Activated T-helper 1 cell treated with Interleukin-2 at 50 U/mL for 16 hours (primary cell): ENCODE measurements around the gene EIF4G3.
"Not testable (repeated sequence)": the region's sequence is repeated elsewhere in the genome, so short reads cannot be mapped to it uniquely, and the experiment has no call there.

ENCODE experiments used
- DNase-seq: peaks from one replicate; pipeline ENCODE4 v3.0.0-alpha.2; 2020; ENCODE audit warnings: low read depth

EIF4G3 gene, protein sequence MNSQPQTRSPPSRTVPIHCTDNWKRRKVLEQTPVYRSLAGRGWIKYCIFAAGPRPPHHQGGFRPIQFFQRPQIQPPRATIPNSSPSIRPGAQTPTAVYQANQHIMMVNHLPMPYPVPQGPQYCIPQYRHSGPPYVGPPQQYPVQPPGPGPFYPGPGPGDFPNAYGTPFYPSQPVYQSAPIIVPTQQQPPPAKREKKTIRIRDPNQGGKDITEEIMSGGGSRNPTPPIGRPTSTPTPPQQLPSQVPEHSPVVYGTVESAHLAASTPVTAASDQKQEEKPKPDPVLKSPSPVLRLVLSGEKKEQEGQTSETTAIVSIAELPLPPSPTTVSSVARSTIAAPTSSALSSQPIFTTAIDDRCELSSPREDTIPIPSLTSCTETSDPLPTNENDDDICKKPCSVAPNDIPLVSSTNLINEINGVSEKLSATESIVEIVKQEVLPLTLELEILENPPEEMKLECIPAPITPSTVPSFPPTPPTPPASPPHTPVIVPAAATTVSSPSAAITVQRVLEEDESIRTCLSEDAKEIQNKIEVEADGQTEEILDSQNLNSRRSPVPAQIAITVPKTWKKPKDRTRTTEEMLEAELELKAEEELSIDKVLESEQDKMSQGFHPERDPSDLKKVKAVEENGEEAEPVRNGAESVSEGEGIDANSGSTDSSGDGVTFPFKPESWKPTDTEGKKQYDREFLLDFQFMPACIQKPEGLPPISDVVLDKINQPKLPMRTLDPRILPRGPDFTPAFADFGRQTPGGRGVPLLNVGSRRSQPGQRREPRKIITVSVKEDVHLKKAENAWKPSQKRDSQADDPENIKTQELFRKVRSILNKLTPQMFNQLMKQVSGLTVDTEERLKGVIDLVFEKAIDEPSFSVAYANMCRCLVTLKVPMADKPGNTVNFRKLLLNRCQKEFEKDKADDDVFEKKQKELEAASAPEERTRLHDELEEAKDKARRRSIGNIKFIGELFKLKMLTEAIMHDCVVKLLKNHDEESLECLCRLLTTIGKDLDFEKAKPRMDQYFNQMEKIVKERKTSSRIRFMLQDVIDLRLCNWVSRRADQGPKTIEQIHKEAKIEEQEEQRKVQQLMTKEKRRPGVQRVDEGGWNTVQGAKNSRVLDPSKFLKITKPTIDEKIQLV (N-terminal part only)

DNA sequence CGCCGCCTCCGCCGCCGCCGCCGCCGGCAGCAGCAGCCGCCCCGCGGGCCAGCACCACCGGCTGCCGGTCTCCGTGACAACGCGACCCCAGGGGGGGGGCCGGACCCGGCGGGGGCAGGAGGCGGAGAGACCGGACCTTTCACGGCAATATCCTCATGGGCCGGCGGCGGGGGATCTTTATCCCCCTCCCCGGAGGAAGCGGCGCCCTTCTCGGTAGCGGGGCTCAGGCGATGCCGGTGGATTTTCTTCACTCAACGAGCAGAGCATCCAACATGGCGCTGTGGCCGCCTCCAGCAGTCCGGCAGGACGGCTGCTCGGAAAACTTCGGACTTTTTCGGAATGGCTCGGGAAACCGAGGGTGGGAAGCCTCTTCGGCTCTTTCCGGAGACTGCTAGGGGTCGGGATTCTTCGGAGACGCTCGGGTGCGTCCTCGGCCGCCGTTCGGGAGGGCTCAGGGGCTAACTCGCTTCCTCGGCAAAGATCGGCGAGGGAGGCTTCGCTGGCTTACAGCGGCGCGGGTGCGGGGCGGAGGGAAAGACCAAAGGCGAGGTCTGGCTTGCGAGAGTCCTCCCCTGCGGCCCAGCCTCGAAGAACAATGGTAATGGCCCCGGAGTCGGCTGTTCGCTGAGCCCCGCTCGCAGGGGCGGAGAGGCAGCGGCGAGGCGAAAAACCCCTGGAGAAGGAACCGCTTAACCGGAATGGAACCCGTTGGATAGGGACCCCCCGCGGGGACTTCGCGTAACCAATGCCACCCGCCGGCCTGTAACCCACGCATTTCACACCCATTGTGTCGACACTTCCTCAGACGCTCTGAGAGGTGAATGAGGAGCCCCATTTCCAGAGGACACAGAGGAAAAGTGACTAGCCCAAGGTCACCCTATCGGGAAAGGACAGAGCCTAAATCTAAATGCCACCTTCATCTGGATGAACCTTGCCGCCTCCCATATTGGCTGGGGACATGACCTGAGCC, at the start of gene EIF4G3:
TSS of gene EIF4G3 (minus strand) at position 312 of the 970 bp plus-strand sequence. CDS start 174,155 bp downstream, outside the sequence.
- peak; percentile 97 for DNase-seq

DNA sequence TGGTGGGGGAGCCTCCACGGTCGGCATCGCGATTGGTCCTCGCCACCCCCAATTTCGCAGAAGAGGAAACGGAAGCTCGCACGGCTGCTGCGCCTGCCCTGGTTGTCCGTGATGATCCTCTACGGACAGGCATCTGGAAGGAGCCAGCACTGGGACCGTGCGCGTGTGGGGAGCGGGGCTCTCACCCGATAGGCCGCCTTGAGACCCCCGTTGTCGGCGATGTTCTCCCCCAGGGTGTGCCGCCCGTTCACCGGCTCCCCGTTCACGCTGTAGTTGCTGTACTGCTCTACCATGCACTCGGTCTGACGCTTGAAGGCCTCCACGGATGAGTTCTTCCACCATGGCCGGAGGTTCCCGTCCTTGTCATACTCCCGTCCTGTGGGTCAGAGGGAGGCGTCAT, 48.4 kb upstream of the EIF4G3 start:
- DNase-seq = no peak

DNA sequence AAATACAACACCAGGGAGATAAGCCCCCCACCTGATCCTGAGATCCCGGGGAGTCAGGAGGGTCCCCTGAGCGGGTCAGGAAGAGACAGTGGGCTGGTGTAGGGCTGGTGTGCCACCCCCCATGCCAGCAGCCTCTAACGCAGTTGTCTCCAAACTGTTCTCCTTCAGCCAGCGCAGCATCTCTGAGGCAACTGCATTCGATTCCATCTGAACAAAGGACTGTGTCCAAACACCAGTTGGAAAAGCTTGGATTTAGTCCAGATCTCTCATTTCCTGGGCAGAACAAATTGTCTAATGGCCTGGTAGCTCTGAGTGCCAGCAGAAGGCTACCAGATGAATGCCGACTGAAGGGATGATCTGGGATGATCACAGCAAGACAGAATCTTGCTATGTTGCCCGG, 44.1 kb upstream of the EIF4G3 start:
- no peak for DNase-seq

DNA sequence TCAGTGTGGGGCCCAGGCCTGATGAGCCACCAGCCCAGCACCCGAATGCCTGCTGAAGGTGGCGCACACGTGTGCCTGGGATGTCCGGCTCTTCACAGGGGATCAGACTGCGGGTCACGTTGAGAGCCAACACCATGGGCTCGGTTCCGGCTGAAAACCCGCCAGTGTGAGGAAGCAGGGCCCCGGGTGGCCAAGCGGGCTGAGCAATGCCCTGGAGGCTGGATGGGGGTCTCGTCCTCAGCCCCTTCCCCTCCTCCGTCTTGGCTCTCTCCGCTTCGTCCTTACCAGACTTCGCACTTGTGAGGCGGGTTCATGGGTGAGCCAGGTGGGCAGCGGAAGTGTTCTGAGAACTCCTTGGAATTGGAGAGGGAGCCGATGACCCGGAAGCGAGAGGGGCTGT, 43.0 kb upstream of the EIF4G3 start:
- DNase-seq = no peak

DNA sequence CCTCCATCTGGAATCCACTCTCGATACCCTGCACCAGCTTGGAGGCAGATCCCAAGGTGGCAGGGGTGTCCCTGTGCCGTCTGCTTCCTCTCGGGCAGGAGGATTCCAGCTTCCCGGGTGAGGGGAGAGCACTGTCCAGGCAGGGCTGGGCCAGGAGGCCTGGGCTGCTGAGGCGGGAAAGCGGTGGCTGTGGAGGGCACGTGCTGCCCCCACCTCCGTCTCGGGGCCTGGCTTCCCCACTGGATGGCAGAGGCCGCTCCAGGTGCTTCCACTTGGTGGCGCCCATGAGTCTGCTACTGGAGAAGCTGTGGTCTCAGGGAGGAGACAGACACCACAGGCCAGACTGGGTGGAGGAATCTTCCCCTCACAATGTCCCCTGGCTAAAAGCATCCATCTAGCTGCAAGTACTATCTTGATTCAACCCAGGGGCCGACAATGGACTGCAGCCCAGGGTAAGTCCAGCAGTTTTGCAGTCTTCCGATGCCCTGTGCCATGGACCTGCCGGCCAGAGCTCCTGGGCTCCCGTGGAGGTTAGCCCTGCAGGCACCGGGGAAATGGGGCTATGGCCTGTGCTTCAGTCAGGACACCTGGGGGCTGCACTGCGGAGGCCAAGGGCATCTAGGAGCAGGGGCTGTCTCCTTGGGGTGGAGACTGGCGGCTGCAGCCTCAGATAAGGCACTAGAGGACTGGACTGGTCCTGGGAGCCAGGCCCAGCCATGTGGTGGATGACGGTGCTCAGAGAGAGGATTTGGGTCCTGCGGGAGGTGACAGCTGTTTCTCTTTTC, 41.3 kb upstream of the EIF4G3 start:
- no peak for DNase-seq

DNA sequence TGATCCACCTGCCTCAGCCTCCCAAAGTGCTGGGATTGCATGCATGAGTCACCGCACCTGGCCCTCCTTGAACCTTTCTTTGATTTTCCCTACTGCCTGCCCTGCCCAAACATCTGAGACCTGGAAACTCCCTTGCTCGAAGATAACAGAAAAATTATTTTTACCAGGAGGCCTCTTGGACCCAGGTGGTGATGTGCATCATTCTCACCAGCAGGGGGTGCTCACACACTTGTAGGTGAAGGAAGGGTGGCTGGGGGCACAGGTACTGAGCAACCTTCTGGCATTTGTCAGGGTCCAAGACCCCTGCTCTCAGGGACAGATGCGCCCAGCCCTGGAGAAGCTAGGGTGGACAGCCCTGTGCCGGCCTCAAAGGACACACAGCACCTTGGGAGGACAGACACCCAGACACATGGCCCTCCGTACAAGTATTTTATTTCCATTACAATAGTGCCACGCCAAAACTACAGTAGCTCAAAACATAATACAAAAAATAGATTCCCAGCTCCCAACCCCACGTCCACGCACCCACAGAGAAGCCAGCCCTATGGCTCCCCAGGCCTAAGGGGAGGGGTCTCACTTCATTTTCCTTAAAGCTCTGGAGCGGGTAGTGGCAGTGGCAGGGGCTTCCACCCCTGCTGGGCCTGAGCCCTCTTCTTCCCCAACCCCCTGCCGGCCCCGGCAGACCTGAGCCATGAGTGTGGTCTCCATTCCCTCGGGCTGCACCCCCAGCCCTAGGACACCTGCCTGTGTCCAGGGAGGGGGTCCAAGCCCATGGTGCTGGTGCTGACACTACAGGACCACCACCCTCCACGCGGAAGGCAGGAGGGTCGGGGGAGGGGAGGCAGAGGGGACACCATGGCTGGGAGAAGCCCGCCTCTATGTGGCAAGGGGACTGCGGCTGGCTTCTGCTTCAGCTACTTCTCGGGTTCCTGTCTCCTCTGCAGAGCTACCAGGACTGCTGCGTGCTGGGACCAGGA, 40.4 kb upstream of the EIF4G3 start:
- peak; percentile 36 for DNase-seq

DNA sequence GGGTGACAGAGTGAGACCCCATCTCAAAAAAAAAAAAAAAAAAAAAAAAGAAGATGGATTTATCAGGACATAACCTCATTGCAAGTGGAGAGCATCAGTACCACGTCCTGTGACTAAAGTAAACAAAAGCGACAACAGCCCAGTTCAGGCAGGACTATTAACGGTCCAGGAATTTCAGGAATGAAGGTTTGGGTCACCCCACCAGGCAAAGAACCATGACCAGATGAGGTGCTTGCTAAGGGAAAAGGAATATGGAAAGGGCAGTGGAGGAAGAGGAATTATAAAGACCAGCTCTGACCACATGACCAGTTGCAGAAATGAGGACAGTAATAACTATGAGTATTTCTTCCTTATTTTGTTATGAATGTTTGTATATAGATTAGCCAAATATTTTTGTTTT, 35.4 kb upstream of the EIF4G3 start:
- no peak for DNase-seq

DNA sequence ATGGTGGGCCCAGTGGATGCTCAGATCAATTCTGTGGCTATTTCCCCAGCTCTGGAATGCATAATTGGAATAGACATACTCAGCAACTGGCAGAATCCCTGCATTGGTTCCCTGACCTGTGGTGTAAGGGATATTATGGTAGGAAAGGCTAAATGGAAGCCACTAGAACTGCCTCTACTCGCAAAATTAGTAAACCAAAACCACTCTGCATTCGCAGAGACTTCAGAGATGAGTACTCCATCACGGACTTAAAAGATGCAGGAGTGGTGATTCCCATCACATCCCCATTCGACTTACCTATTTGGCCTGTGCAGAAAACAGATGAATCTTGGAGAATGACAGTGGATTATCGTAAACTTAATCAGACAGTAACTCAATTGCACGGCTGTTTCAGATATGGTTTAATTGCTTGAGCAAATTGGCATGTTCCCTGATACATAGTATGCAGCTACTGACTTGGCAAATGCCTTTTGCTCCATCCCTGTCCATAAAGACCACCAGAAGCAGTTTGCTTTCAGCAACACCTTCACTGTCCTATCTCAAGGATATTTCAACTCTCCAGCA, 31.5 kb upstream of the EIF4G3 start:
- DNase-seq = not testable (repeated sequence)

DNA sequence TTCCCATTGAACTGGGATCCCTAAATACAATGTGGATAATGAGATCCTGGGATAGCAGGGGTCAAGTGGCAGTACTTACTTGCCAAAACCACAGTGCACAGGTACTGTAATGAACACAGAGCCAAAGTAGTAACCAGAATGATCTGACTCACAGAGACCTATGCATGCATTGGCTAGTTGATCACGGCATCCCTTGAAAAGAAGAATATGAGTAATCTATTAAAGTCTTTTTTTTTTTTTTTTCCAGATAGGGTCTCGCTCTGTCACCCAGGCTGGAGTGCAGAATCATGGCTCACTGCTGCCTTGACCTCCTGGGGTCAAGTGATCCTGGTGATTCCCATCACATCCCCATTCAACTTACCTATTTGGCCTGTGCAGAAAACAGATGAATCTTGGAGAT, 29.4 kb upstream of the EIF4G3 start:
- DNase-seq = no peak

DNA sequence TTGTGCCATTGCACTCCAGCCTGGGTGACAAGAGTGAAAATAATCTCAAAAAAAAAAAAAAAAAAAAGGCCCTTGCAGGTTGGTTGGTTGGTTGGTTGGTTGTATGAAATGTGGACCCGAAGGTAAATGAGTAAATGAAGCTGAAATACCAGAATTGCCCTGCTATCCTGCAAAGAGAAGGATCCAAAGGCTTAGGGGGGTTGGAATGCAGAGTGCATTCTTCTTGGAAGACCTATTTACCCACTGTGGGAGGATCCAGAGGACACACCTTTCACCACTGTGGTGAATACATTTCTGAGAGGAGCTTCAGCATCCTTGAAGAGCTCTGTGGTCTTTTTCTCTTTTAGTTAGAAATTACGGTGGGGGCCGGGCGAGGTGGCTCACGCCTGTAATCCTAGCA, 28.7 kb upstream of the EIF4G3 start:
- DNase-seq = no peak

DNA sequence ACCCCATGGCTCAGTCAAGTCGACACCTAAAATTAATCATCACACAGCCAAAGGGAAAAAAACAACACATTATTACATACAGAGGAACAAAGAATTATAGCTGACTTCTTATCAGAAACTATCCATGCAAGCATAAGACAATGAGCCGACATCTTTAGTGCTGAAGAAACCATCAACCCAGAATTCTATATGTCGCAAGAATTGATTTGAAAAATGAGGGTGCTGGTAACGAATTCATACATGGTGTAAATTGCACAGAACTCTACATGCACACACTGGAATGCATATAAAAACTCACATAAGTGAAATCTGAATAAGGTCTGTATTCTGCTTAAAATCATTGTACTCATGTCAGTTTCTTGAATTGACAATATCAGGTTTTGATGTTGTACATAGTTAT, 25.0 kb upstream of the EIF4G3 start:
- no peak for DNase-seq

DNA sequence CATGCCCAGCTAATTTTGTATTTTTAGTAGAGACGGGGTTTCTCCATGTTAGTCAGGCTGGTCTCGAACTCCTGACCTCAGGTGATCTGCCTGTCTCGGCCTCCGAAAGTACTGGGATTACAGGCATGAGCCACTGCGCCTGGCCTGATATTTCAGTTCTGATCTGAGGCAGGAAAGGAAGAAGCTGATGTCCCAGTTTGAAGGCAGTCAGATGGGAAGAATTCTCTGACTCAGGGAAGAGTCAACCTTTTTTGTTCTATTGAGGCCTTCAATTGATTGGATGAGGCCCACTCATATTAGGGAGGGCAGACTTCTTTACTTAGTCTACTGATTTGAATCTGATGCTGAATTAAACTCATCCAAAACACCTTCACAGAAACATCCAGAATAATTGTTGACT, 24.5 kb upstream of the EIF4G3 start:
- DNase-seq = not testable (repeated sequence)

DNA sequence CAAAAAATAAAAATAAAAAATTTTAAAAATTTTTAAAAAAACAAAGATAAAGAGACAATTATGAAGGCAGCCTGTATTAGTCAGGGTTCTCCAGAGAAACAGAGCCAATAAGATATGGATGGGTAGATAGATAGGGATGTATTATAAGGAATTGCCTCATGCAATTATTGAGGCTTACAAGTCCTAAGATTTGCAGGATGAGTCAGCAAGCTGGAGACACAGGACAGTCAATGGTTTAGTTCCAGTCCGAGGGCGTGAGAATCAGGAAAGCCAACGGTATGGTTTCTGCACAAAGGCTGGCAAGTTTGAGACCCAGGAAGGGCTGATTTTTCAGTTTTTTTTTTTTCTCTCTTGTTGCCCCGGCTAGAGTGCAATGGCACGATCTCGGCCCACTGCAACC, 24.1 kb upstream of the EIF4G3 start:
- DNase-seq = no peak

DNA sequence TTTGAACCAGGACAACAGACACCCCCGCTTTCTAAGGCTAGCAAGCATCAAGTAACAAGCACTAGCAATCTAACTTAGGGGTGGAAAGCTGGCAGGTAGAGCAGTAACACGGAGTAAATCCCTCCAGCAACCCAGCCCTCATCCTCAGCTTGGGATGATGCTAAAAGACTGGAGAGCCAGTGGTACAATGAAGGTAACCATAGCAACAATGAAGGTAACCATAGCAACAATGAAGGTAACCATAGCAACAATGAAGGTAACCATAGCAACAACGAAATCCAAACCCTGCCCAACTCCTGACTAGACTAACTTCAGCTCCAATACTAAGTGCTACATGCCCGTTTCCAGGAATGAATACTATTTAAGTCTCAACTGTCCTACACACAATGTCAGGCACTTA, 22.2 kb upstream of the EIF4G3 start:
- DNase-seq = no peak

DNA sequence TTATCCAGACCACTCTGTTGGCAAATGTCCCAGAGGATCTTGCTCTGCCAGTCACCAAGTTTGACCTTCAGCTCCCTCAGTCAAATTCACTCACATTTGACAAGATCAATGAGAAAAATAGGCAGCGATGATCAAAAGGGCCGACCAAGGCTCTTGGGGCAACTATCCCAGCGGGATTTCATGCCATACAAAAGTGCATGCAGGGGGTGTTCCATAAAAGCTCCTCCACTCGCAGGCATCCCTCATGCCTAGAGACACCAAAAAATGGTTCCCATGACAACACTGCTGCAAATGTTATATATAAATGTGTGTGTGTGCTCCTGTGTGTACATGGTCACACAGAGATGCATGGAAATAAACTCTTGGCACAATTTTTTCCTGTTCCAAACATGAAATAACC, 16.2 kb upstream of the EIF4G3 start:
- no peak for DNase-seq

DNA sequence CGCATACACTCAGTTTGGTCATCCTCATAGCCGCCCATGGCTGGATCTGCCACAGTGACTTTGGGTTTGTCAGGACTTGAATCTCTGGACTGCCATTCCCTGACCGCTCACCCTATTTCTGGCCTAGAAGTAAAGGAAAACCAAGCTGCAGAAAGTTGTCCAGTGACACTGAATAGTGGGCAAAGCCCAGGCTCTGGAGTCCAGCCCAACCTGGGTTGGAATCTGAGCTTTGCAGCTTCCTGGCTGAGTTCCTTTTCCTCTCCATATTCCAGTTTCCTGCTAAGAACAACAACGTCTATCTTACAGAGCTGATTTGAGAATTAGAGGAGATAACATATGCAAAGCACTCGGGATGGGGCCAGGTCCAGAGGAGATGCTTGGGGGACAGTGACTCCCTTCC, 15.6 kb upstream of the EIF4G3 start:
- DNase-seq = no peak

DNA sequence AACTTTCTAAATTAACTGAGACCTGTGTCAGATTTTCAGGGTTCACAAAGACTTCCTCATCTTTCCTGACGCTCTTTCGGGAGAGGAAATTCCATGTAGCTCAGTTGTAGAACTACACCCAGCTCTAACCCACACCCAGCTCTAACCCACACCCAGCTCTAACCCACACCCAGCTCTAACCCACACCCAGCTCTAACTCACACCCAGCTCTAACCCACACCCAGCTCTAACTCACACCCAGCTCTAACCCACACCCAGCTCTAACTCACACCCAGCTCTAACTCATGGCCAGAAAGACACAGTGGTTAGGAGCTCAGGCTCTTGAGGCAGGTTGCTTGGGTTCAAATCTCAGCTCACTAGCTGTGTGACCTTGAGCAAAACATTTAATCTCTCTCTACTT, 14.1 kb upstream of the EIF4G3 start:
- not testable (repeated sequence) for DNase-seq

DNA sequence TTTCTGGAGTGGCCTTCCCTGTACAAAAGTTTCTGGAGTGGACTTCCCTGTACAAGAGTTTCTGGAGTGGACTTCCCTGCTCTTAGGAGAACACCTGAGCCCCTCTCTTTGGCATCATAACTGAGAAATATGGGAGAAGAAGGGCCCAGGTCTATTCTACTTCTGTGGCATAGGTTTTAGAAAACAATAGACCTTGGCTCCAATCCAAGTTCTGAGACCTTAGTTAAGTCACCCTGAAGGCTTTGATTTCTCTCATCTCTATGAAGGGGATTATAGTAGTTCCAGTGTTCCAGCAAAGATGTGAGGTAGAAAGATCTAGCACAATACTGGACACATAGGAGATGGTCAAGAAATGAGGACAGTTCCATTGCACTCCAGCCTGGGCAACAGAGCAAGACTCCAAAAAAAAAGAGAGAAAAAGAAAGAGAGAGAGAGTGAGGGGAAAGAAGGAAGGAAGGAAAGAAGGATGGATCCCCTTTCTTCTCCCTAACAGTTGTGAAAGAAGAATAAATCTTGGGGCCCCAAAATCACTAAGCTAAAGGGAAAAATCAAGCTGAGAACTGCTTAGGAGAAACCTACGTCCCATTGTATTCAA, 13.3 kb upstream of the EIF4G3 start:
- DNase-seq = no peak

DNA sequence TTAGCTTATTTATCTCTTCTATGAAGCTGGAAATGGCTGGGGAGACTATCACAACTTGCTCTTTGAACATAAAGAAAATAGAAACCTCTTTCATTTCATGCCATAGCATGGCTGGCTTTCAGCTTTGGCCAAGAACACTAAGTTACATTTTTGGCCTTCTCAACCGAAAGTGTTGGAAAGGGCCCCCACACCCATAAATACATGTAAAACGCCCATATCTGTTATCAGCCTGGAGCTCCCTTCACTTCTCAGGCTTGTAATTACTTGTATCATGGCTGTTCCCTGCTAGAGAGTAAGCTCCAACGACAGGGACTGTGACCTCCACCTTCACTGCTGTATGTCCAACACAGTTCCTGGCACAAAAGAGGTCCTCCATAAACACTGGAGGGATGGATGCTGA, 12.7 kb upstream of the EIF4G3 start:
- DNase-seq = no peak
